Muscle layer of duodenum (tissue), 2 donors: ENCODE data around the gene ACE.
"Not testable (repeated sequence)": the region's sequence is repeated elsewhere in the genome, so short reads cannot be mapped to it uniquely, and the experiment has no call there.

Experiments used
- H3K27ac ChIP-seq: one replicate; pipeline ENCODE4 v1.7.0; 2013; ENCODE audit warnings: mild to moderate bottlenecking, low read length
- H3K27me3 ChIP-seq: one replicate; pipeline ENCODE4 v1.7.0; 2013; ENCODE audit warnings: low read depth, mild to moderate bottlenecking, control low read depth, low read length
- H3K36me3 ChIP-seq, 2 donors: one replicate each; pipeline ENCODE4 v1.7.0; 2013; ENCODE audit warnings: low read length in 2 of 2, control low read depth in 1 of 2, mild to moderate bottlenecking in 1 of 2; ENCODE audit not compliant: insufficient read depth in 2 of 2, control insufficient read depth in 1 of 2
- H3K4me1 ChIP-seq, 2 donors: one replicate each; pipeline ENCODE4 v1.7.0; 2013; ENCODE audit warnings: low read length in 2 of 2, mild to moderate bottlenecking in 2 of 2, control low read depth in 1 of 2, moderate library complexity in 1 of 2; ENCODE audit not compliant: insufficient read depth in 2 of 2, control insufficient read depth in 1 of 2
- H3K4me3 ChIP-seq, 2 donors: one replicate each; pipeline ENCODE4 v1.7.0; 2013; ENCODE audit warnings: low read length in 2 of 2, low read depth in 1 of 2, mild to moderate bottlenecking in 1 of 2
- H3K9me3 ChIP-seq, 2 donors: one replicate each; pipeline ENCODE4 v1.7.0; 2013; ENCODE audit warnings: low read length in 2 of 2, control low read depth in 1 of 2, mild to moderate bottlenecking in 1 of 2; ENCODE audit not compliant: control insufficient read depth in 1 of 2
- donor health status: healthy.

The ACE gene

GRCh38 chr17:63454357-63454756 lies 22.5 kb upstream of the ACE start:
- H3K27ac ChIP-seq, H3K36me3 ChIP-seq, H3K9me3 ChIP-seq, H3K27me3 ChIP-seq, H3K4me3 ChIP-seq, H3K4me1 ChIP-seq: not testable (repeated sequence)

GRCh38 chr17:63454915-63455314 lies 21.9 kb upstream of the ACE start:
- no peaks in the 10 kb centered on the region for H3K4me1 ChIP-seq
- no peaks in the 10 kb centered on the region for H3K27me3 ChIP-seq
- H3K36me3 ChIP-seq = no peaks in the 10 kb centered on the region
- H3K9me3 ChIP-seq = no peaks in the 10 kb centered on the region
- no peak overlapping the region for H3K4me3 ChIP-seq
- no peak overlapping the region for H3K27ac ChIP-seq

GRCh38 chr17:63455417-63455816 lies 21.4 kb upstream of the ACE start:
- no peaks in the 10 kb centered on the region for H3K4me1 ChIP-seq
- no peak overlapping the region for H3K27ac ChIP-seq
- H3K9me3 ChIP-seq = no peaks in the 10 kb centered on the region
- H3K27me3 ChIP-seq = no peaks in the 10 kb centered on the region
- no peak overlapping the region for H3K4me3 ChIP-seq
- H3K36me3 ChIP-seq = no peaks in the 10 kb centered on the region

- Histone ChIP-seq H3K27me3 (no peaks in the 10 kb centered on the region), H3K27ac (no peak overlapping the region), H3K4me3 (no peak overlapping the region), H3K4me1 (no peaks in the 10 kb centered on the region), H3K36me3 (no peaks in the 10 kb centered on the region), H3K9me3 (no peaks in the 10 kb centered on the region)
Measured at GRCh38 chr17:63458478-63458877, 18.4 kb upstream of the ACE start.

GRCh38 chr17:63460018-63460417 lies 16.8 kb upstream of the ACE start:
- Histone ChIP-seq H3K27ac (no peak overlapping the region), H3K4me1 (no peaks in the 10 kb centered on the region), H3K9me3 (no peaks in the 10 kb centered on the region), H3K4me3 (no peak overlapping the region), H3K27me3 (no peaks in the 10 kb centered on the region), H3K36me3 (no peaks in the 10 kb centered on the region)

- H3K27me3 ChIP-seq = no peaks in the 10 kb centered on the region
Measured at GRCh38 chr17:63463771-63464170, 13.1 kb upstream of the ACE start.

GRCh38 chr17:63464691-63465236 lies 12.1 kb upstream of the ACE start:
- Histone ChIP-seq H3K9me3 (no peaks in the 10 kb centered on the region), H3K4me1 (no peaks in the 10 kb centered on the region), H3K27ac (no peak overlapping the region), H3K36me3 (no peaks in the 10 kb centered on the region), H3K4me3 (no peak overlapping the region), H3K27me3 (no peaks in the 10 kb centered on the region)

More at GRCh38 chr17:63463771-63464170, 13.1 kb upstream of the ACE start:
- no peak overlapping the region for H3K27ac ChIP-seq
- H3K36me3 ChIP-seq = no peaks in the 10 kb centered on the region
- H3K4me3 ChIP-seq = no peak overlapping the region
- H3K9me3 ChIP-seq = no peaks in the 10 kb centered on the region
- no peaks in the 10 kb centered on the region for H3K4me1 ChIP-seq

GRCh38 chr17:63468099-63468498 lies 8.8 kb upstream of the ACE start:
- not testable (repeated sequence) for H3K36me3 ChIP-seq, H3K27me3 ChIP-seq, H3K4me1 ChIP-seq, H3K27ac ChIP-seq, H3K4me3 ChIP-seq, H3K9me3 ChIP-seq

GRCh38 chr17:63474174-63474573 lies 2.7 kb upstream of the ACE start:
- Histone ChIP-seq H3K36me3 (no peaks in the 10 kb centered on the region), H3K27me3 (no peaks in the 10 kb centered on the region), H3K27ac (no peak overlapping the region), H3K4me1 (peaks cover 0 to 18% of the 10 kb centered on the region in 2 donors), H3K9me3 (no peaks in the 10 kb centered on the region), H3K4me3 (no peak overlapping the region)

GRCh38 chr17:63474586-63475460 lies 2.0 kb upstream of the ACE start:
- H3K4me1 ChIP-seq = peaks cover 0 to 18% of the 10 kb centered on the region in 2 donors
- no peaks in the 10 kb centered on the region for H3K36me3 ChIP-seq
- H3K27me3 ChIP-seq = no peaks in the 10 kb centered on the region
- no peaks in the 10 kb centered on the region for H3K9me3 ChIP-seq
- no peak overlapping the region for H3K4me3 ChIP-seq
- H3K27ac ChIP-seq = no peak overlapping the region

GRCh38 chr17:63475491-63476412 lies 1.1 kb upstream of the ACE start:
- peaks cover 0 to 18% of the 10 kb centered on the region in 2 donors for H3K4me1 ChIP-seq
- H3K27ac ChIP-seq = no peak overlapping the region
- no peaks in the 10 kb centered on the region for H3K36me3 ChIP-seq
- no peaks in the 10 kb centered on the region for H3K27me3 ChIP-seq
- H3K4me3 ChIP-seq = no peak overlapping the region
- no peaks in the 10 kb centered on the region for H3K9me3 ChIP-seq
